GM12878 (cell line): ENCODE measurements around the gene ATXN1. TPM values are rescaled to one million over a fixed set of nuclear protein-coding genes. Genes with fewer than 3 reads are reported as not detected.
A peak's percentile ranks its signal among the peaks of the same experiment; 100 is the strongest.

Experiments used
- ATAC-seq: fragments of 200-7000 bp; cut with Tn5 transposase; 3 replicates; pipeline ENCODE4 v1.9.1; 2020; ENCODE audit warnings: mild to moderate bottlenecking, moderate library complexity
- BruUV-seq: library from RNA; stranded (reverse); fragments of 400-500 nt; replicated peaks from 2 replicates; lab custom pipeline; 2021; lab: Mats Ljungman, UMichigan
- CTCF ChIA-PET: fragments of 300-600 bp; sonication (Branson Sonifier 250); formaldehyde crosslinking; extraction: SDS; loops from one replicate; lab custom pipeline; 2021; ENCODE audit warnings: inconsistent platforms; lab: Yijun Ruan, JAX
- POLR2A ChIA-PET: fragments of 350-600 bp; formaldehyde crosslinking; extraction: SDS; loops from one replicate; lab custom pipeline; 2021; ENCODE audit warnings: inconsistent platforms; lab: Charles Lee
- RAD21 ChIA-PET: fragments of 300-600 bp; sonication (Branson Sonifier 250); formaldehyde crosslinking; loops from one replicate; lab custom pipeline; 2023; ENCODE audit warnings: antibody characterized with exemption; ENCODE audit not compliant: unreplicated experiment; lab: Charles Lee
- SMC1A ChIA-PET: fragments of 300-600 bp; sonication (Branson Sonifier 250); formaldehyde crosslinking; loops from one replicate; lab custom pipeline; 2023; ENCODE audit not compliant: unreplicated experiment, uncharacterized antibody; lab: Charles Lee
- DNase-seq: peaks from one replicate; pipeline ENCODE4 v3.0.0-alpha.2; 2011; ENCODE audit warnings: low read depth, low spot score
- FAIRE-seq: peaks from 3 replicates; lab custom pipeline; 2011; peaks lifted over from hg19 to GRCh38; lab: Jason Lieb, UNC
- H2AFZ ChIP-seq: 2 replicates; pipeline ENCODE4 v1.6.0; 2011; ENCODE audit warnings: low read depth, low read length, control low read depth; ENCODE audit not compliant: control insufficient read depth
- H3K27ac ChIP-seq: 2 replicates; pipeline ENCODE4 v1.5.1; 2011; ENCODE audit warnings: control low read depth; ENCODE audit not compliant: control insufficient read depth, insufficient read depth
- H3K27me3 ChIP-seq, 2 experiments: replicated peaks in 1 of 2; 2 replicates each; pipeline versions ENCODE4 v1.6.0 to v1.6.1; 2011; ENCODE audit warnings: low read length in 1 of 2; ENCODE audit not compliant: control insufficient read depth in 2 of 2, insufficient read depth in 2 of 2
- H3K36me3 ChIP-seq, 2 experiments: 2 replicates each; pipeline ENCODE4 v1.5.1; 2011; ENCODE audit warnings: low read length in 1 of 2; ENCODE audit not compliant: control insufficient read depth in 2 of 2, insufficient read depth in 2 of 2
- H3K4me1 ChIP-seq: 2 replicates; pipeline ENCODE4 v1.6.1; 2011; ENCODE audit warnings: mild to moderate bottlenecking, low read length, moderate library complexity, mixed read lengths; ENCODE audit not compliant: control insufficient read depth, insufficient read depth
- H3K4me2 ChIP-seq: 2 replicates; pipeline ENCODE4 v1.6.0; 2011; ENCODE audit warnings: control low read depth; ENCODE audit not compliant: control insufficient read depth, insufficient read depth
- H3K4me3 ChIP-seq: fragments of 200-600 bp; sonication (generic); 2 replicates; pipeline ENCODE4 v1.5.1; 2016
- H3K79me2 ChIP-seq: 2 replicates; pipeline ENCODE4 v1.6.0; 2011; ENCODE audit warnings: low read length; ENCODE audit not compliant: control insufficient read depth, insufficient read depth
- H3K9ac ChIP-seq: 2 replicates; pipeline ENCODE4 v1.8.0; 2011; ENCODE audit warnings: low read length, control low read depth, mixed read lengths; ENCODE audit not compliant: control insufficient read depth, insufficient read depth
- H3K9me3 ChIP-seq: replicated peaks from 3 replicates; pipeline ENCODE4 v1.5.1; 2011; ENCODE audit warnings: mild to moderate bottlenecking, low read length; ENCODE audit not compliant: control insufficient read depth, insufficient read depth
- H4K20me1 ChIP-seq: 2 replicates; pipeline ENCODE4 v1.6.0; 2011; ENCODE audit not compliant: control insufficient read depth, insufficient read depth
- ATF7 ChIP-seq: fragments of 450-650 bp; IDR thresholded peaks from 2 replicates; pipeline ENCODE4 v1.6.1; 2016; ENCODE audit warnings: low read depth, mild to moderate bottlenecking
- BCL11A ChIP-seq: IDR thresholded peaks from 2 replicates; pipeline ENCODE4 v1.6.1; 2011; ENCODE audit warnings: low read depth, low read length
- CREB1 ChIP-seq: IDR thresholded peaks from 2 replicates; pipeline ENCODE4 v1.6.1; 2012; ENCODE audit warnings: low read depth, mild to moderate bottlenecking, inconsistent platforms
- CREM ChIP-seq: IDR thresholded peaks from 2 replicates; pipeline ENCODE4 v1.6.1; 2014; ENCODE audit warnings: antibody characterized with exemption, low read depth
- EP300 ChIP-seq, 2 experiments: fragments of 150-350 bp in 1 of 2; IDR thresholded peaks; 2 replicates each; pipeline ENCODE4 v1.6.1; 2011 to 2012; ENCODE audit warnings: low read depth in 2 of 2, low read length in 2 of 2, borderline replicate concordance in 1 of 2, improper control_type of control experiment in 1 of 2, inconsistent platforms in 1 of 2; ENCODE audit not compliant: control insufficient read depth in 1 of 2
- IKZF2 ChIP-seq, 2 experiments: fragments of 450-650 bp; IDR thresholded peaks; 2 replicates each; pipeline ENCODE4 v1.6.1; 2017; ENCODE audit warnings: mild to moderate bottlenecking in 2 of 2, moderate library complexity in 2 of 2
- IRF4 ChIP-seq: IDR thresholded peaks from 2 replicates; pipeline ENCODE4 v1.6.1; 2011; ENCODE audit warnings: low read depth, low read length
- MTA2 ChIP-seq: fragments of 450-650 bp; IDR thresholded peaks from 2 replicates; pipeline ENCODE4 v1.6.1; 2016; ENCODE audit warnings: low read depth, mild to moderate bottlenecking, moderate library complexity
- MXI1 ChIP-seq: fragments of 150-350 bp; IDR thresholded peaks from 2 replicates; pipeline ENCODE4 v1.6.1; 2011; ENCODE audit warnings: low read depth, mild to moderate bottlenecking, inconsistent platforms, low read length, improper control_type of control experiment
- MYB ChIP-seq: fragments of 150-350 bp; IDR thresholded peaks from 2 replicates; pipeline ENCODE4 v1.6.1; 2014; ENCODE audit warnings: mild to moderate bottlenecking, low read depth, low read length, borderline replicate concordance
- NBN ChIP-seq: fragments of 450-650 bp; IDR thresholded peaks from 2 replicates; pipeline ENCODE4 v1.6.1; 2016
- PAX5 ChIP-seq: IDR thresholded peaks from 2 replicates; pipeline ENCODE4 v1.6.1; 2011; ENCODE audit warnings: low read depth, low read length, borderline replicate concordance
- RAD51 ChIP-seq: fragments of 450-650 bp; IDR thresholded peaks from 2 replicates; pipeline ENCODE4 v1.6.1; 2016; ENCODE audit warnings: moderate library complexity, mild to moderate bottlenecking, inconsistent platforms
- RUNX3 ChIP-seq: IDR thresholded peaks from 2 replicates; pipeline ENCODE4 v1.6.1; 2012; ENCODE audit warnings: low read length, inconsistent platforms
- SKIL ChIP-seq: fragments of 450-650 bp; IDR thresholded peaks from 2 replicates; pipeline ENCODE4 v1.6.1; 2017; ENCODE audit warnings: mild to moderate bottlenecking, low read depth, inconsistent platforms; ENCODE audit not compliant: poor library complexity, severe bottlenecking
- WGBS: methylation state at CpG from one replicate; pipeline ENCODE4 v1.1.6; 2016; ENCODE audit warnings: low lambda C conversion rate; ENCODE audit not compliant: insufficient replicate concordance, insufficient coverage; ENCODE audit errors: missing lambda C conversion rate; 5-methylcytosine and 5-hydroxymethylcytosine counted together
- in situ Hi-C: fragments of 300-500 bp; cut with MboI; formaldehyde crosslinking; loops from 9 replicates; pipeline ENCODE4 v1.14.3; 2018; ENCODE audit warnings: mixed read lengths
- intact Hi-C: fragments of 100-400 bp; cut with micrococcal nuclease; formaldehyde crosslinking; loops from one replicate; pipeline ENCODE4 v1.14.2; 2022; ENCODE audit not compliant: unreplicated experiment
- polyA plus RNA-seq, 11 experiments: library from polyadenylated mRNA; depleted of rRNA in 4 of 11; unstranded in 6 of 11; stranded (reverse) in 5 of 11; fragments of >200 nt; fragmentation: Nextera tagmentation in 4 of 11; fragmentation: Illumina TruSeq in 1 of 11; extraction: Ambion mirVana in 4 of 11; extraction: Trizol in 1 of 11; gene quantifications; 1 replicate in 1 of 11; 2 replicates in 10 of 11; pipeline versions ENCODE4 v1.2.1 to v1.2.3, GENCODE V29; 2011 to 2016; ENCODE audit warnings: inconsistent platforms in 2 of 11, missing spikeins in 2 of 11, low read depth in 1 of 11
- total RNA-seq, 4 experiments: library from RNA; depleted of rRNA in 3 of 4; stranded (reverse); fragments of >200 nt in 3 of 4; fragmentation: Illumina TruSeq in 1 of 4; extraction: Trizol in 1 of 4; gene quantifications; 2 replicates each; pipeline versions ENCODE4 v1.2.1 to v1.2.3, GENCODE V29; 2013 to 2021

ATXN1 gene
- total and polyA plus RNA-seq, 10 of the 15 experiments (the other 5 are each of a cell fraction or from before 2014, with no cell fraction given) = 12.2 to 51.2 (median 20.5) TPM

- ChIA-PET RAD21 (interaction anchor here (0.6 to 0.7 kb wide), 2 partner anchors 25 to 197 kb away, joined by 3 read pairs; no protein-coding TSS in a partner anchor), SMC1A (interaction anchor here (0.8 to 5.4 kb wide), 6 partner anchors 9 to 480 kb away, joined by 3 to 111 read pairs (median 20); no protein-coding TSS in a partner anchor), POLR2A (no interaction called here), CTCF (interaction anchor here (0.6 to 9.1 kb wide), 7 partner anchors 8 to 435 kb away, joined by 3 to 174 read pairs (median 51); no protein-coding TSS in a partner anchor)
- H3K4me2 ChIP-seq = no peak overlapping the region
- peaks cover 3% of the 10 kb centered on the region; the same call in 1 of the 2 replicates for H3K4me1 ChIP-seq
- no peaks in the 10 kb centered on the region for H3K36me3 ChIP-seq
- H4K20me1 ChIP-seq = no peaks in the 10 kb centered on the region
- no peaks in the 10 kb centered on the region for H3K9me3 ChIP-seq
- no peaks in the 10 kb centered on the region for H3K27me3 ChIP-seq
- H3K27ac ChIP-seq = peak overlapping the region; percentile 21; the same call in 1 of the 2 replicates
- BruUV-seq = no TSS peak
- no peak overlapping the region for H3K9ac ChIP-seq
- 0% methylated on average over 1 of the region's 1 CpG for WGBS
- H3K4me3 ChIP-seq = no peak overlapping the region
- intact Hi-C loops = loop anchor here (10.0 kb wide), 1 partner anchor 461 kb away; no protein-coding TSS in a partner anchor
- no peak overlapping the region for H2AFZ ChIP-seq
- ATAC-seq (peak; percentile 11), FAIRE-seq (no peak), DNase-seq (no peak)
- TF ChIP-seq ATF7 (peak; percentile 32; the same call in 1 of the 2 replicates), MXI1 (no peak), RAD51 (0 out of 2 replicates have a peak, but pooled peaks have one; percentile 10), EP300 (IDR thresholded peaks at IDR 0.05; ENCODE audit: borderline replicate concordance in 1 of 2, control insufficient read depth in 1 of 2, low read depth in 2 of 2, low read length in 2 of 2) (peak in 1 of 2 experiments; percentile 38; a peak in 2 of 4 replicates), IKZF2 (IDR thresholded peaks at IDR 0.05) (peak; percentile 54 to 56; a peak in 3 of 4 replicates), PAX5 (0 out of 2 replicates have a peak, but pooled peaks have one; percentile 10), CREB1 (peak; percentile 34; the same call in 1 of the 2 replicates), RUNX3 (peak; percentile 77), IRF4 (no peak), NBN (0 out of 2 replicates have a peak, but pooled peaks have one; percentile 20), MYB (no peak), MTA2 (peak; percentile 42; the same call in 1 of the 2 replicates), CREM (peak; percentile 31; the same call in 1 of the 2 replicates), BCL11A (peak; percentile 33; the same call in 1 of the 2 replicates), SKIL (peak; percentile 12)
- in situ Hi-C loops = loop anchor here (5.0 to 10.0 kb wide), 2 partner anchors 351 to 429 kb away; no protein-coding TSS in a partner anchor
- H3K79me2 ChIP-seq = no peaks in the 10 kb centered on the region; the same call in none of the 2 replicates
Observed at GRCh38 chr6:16766043-16766536, 4.8 kb upstream of the ATXN1 start.
